ENCODE measurements around the gene ZMYND19.
"Not testable (repeated sequence)": the region's sequence is repeated elsewhere in the genome, so short reads cannot be mapped to it uniquely, and the experiment has no call there.

The ZMYND19 gene

DNA sequence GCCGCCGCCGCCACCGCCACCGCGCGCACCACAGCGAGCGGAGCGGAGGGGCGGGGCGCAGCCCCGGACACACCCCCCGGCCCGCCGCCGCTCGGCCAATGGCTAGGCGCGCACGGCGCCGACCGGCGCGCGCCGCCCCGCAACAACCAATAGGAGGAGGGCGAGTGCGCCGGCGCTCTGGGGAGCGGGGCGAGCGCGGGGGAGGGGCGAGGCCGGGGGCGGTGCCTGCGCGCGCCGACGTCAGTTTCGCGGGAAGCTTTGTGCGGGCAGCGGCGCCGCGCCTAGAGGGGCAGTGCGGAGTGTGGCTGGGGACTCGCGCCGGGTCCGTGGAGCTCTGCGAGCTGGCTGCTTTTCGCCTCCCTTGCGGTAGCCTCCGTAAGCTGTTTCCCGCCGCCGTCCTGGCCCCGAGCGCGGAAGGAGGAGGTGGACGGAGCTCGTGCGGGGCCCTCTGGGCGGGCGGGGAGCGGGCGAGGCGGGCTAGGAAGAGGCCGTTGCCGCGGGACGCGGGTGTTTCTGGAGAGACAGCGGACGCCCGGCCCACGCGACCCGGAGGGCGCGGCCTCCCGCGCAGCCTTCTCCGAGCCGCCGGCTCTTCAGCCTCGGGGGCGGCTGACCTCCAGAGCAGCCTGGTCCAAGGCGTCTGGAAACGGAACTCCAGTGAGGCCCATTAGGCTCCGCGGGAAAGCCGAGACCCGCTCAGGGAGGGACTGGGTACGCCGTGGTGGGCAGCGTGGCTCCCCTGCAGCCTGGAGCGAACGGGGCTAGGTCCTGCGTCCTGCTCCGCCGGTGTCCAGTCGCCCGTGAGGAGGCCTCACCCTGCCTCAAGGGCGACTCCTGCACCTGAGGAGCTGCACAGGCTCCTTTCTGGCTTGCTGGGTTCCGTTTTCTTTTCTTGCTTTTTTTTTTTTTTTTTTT is at the start of gene ZMYND19:
ZMYND19 (minus strand) TSS at position 44 of the 915 bp plus-strand sequence. CDS start 249 bp downstream, outside the sequence.
- DNase-seq (ENCODE audit: low read depth), result peak; percentile 71

DNA sequence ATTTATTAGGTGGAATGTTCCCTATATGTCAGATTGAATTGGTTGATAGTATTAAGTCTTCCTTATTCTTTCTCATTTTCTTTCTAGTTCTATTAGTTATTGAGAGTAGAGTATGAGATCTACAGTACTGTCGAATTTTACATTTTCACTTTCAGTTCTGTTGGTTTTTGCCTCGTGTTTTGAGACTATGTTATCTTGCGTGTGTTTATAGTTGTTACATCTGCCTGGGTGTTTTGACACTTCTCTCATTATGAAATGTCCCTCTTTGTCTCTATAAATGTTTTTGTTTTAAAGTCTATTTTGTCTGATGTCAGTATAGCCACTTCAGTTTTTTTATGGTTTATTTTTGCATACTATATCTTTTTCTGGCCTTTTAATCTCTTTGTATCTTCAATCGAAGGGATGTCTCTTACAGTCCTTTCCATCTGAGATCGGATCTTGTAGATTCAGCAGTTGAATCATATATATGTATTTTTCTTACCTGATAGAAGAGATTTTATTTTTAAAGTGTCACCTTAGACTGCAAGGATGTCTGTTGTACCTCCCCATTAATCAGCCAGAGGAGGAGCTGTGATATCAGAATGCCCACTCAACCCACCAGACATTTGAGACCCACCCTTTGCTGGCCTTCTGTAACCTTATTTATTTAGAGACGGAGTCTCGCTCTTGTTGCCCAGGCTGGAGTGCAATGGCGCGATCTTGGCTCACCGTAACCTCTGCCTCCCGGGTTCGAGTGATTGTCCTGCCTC is 49.2 kb upstream of the ZMYND19 start:
- DNase-seq (ENCODE audit: low read depth), result no peak

- DNase-seq (ENCODE audit: low read depth), result no peak
Observed at GRCh38 chr9:137638680-137639079, 48.4 kb upstream of the ZMYND19 start.

- no peak for DNase-seq (ENCODE audit: low read depth)
Observed at GRCh38 chr9:137634016-137634415, 43.7 kb upstream of the ZMYND19 start.

DNA sequence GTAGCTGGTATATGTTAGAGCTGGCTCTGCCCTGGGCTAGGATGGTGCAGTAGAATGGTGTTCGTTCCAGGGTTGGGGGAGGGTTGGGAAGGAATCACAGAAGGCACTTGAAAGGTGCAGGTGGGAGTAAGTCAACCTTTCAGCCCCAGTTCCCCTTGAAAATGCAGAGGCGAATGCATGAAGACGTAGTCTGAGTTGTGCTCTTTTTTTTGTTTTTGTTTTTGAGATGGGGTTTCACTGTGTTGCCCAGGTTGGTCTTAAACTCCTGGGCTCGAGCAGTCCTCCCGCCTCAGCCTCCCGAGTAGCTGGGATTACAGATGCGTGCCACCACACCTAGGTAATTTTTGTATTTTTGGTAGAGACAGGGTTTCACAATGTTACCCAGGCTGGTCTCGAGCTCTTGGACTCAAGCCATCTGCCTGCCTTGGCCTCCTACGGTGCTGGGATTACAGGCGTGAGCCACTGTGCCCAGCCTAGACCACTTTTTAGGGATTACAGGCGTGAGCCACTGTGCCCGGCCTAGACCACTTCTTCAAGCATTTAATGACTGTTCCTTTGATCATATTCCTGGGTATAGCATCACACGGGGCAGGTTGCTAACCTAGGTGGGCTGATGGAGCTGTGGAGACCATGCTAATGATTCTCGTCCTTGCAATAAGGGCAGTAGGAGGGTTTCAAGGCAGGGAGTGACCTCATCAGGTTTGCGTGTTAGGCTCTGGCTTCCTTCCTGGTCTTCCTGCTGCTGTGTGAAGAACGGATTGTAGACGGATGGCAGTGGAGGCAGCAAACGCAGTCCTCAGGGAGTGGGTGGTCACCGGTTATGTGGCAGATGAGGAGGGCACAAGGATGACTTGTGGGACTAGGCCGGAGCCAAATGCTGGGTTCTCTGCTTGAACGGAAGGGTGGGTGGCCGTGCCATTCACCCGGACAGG is 42.2 kb upstream of the ZMYND19 start:
- DNase-seq (ENCODE audit: low read depth), result no peak

DNA sequence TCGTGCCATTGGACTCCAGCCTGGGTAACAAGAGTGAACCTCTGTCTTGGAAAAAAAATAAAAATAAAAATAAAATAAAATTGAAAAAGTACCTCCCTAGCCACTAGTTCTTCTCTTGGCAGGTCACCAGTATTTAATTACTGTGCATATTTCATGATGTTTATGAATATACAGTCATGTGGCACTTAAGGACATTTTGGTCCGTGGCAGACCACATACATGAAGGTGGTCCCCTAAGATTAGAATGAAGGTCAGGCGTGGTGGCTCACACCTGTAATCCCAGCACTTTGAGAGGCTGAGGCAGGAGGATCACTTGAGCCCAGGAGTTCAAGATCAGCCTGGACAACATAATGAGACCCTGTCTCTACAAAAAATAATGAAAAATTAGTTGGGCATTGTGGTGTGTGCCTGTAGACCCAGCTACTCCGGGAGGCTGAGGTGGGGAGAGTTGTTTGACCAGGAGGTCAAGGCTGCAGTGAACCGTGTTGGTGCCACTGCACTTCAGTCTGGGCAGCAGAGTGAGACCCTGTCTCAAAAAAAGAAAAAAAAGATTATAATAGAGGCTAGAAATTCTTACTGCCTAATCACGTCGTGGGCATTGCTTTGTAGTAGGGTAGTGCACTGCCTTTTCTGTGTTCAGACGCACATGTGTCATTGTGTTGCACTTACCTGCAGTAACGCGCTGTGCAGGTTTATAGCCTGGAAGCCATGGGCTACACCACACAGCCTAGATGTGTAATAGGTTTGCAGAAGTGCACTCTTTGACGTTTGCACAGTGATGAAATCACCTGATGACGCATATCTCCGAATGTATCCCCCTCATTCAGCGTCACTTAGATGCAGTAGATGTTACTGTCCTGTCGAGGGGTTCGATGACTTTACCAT is 41.3 kb upstream of the ZMYND19 start:
- DNase-seq (ENCODE audit: low read depth), result no peak

DNA sequence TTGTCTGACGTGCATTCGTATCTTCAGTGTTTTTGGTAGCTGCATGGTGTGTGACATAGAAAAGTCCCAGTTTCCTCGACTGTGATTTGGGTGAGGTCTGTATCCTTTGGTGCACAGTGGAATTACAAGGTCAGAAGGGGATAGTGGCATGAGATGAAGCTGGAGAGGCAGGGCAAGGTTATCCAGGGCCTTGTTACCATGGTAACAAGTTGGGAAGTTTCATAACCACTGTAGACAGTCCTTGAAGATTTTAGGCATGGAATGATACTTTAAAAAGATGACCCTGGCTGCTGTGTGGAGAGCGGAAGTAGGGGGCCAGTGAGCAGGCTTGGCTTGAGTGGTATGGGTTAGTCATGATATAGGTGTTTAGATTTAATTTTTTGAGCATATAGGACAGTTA is 40.4 kb upstream of the ZMYND19 start:
- no peak for DNase-seq (ENCODE audit: low read depth)

DNA sequence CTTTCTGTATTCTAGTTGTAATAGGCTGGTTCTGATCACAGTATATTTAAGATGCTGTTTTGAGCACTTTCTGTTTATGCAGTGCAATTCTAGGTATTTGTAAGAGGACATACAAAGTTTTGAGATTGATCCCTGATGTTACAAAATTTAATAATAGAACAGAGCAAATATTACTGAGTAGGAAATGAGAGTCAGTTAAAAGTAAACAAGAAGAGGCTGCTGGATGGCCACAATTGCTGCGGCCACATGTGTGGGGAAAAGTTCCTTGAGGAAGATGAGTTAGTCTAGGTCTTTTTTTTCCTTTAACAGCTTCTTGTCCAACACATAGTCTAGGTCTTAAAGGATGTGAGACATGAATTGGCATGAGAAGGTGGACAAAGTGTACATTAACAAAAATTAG is 39.8 kb upstream of the ZMYND19 start:
- DNase-seq (ENCODE audit: low read depth), result no peak

DNA sequence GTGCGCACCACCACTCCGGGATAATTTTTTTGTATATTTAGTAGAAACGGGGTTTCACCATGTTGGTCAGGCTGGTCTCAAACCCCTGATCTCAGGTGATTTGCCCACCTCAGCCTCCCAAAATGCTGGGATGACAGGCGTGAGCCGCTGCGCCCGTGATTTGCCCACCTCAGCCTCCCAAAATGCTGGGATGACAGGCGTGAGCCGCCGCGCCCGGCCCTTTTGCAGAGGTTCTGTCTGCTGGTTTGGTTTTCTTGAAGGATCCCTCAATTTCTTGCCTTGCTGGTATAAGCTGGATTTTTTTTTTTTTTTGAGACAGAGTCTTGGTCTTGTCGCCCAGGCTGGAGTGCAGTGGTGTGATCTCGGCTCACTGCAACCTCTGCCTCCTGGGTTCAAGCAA is 37.1 kb upstream of the ZMYND19 start:
- not testable (repeated sequence) for DNase-seq (ENCODE audit: low read depth)

DNA sequence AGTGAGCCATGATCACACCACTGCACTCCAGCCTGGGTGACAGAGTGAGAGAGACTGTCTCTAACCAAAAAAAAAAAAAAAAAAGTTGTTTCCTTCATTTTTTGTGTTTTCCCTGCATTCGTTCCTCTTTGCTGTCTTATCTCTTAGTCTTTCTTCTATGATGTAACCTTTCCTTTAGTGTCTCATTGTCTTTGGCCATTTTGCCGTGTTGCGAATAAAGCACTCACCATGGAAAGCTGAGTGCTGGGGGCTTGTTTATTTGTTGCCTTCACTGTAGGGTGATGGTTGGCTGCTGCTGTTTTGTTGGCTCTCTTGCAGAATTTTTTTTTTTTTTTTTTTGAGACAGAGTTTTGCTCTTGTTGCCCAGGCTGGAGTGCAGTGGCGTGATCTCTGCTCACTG is 36.2 kb upstream of the ZMYND19 start:
- DNase-seq (ENCODE audit: low read depth), result no peak

DNA sequence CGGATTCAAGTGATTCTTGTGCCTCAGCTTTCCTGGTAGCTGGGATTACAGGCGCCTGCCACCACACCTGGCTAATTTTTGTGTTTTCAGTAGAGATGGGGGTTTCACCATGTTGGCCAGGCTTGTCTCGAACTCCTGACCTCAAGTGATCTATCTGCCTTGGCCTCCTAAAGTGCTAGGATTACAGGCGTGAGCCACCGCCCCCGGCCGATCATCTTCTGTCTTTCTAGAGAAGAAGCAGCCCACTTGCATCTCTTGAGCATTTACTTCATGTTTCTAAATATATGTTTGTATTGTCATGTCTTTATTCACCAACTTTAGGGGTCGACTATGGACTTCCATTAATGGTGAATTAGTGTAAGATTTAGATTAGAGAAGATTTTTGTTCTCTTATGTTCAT is 31.9 kb upstream of the ZMYND19 start:
- DNase-seq (ENCODE audit: low read depth), result not testable (repeated sequence)

GRCh38 chr9:137621131-137621757 is 30.9 kb upstream of the ZMYND19 start:
- DNase-seq (ENCODE audit: low read depth), result no peak

GRCh38 chr9:137620581-137620980 is 30.3 kb upstream of the ZMYND19 start:
- no peak for DNase-seq (ENCODE audit: low read depth)

GRCh38 chr9:137620048-137620405 is 29.7 kb upstream of the ZMYND19 start:
- no peak for DNase-seq (ENCODE audit: low read depth)

- no peak for DNase-seq (ENCODE audit: low read depth)
Observed at GRCh38 chr9:137619240-137620047, 29.1 kb upstream of the ZMYND19 start.

DNA sequence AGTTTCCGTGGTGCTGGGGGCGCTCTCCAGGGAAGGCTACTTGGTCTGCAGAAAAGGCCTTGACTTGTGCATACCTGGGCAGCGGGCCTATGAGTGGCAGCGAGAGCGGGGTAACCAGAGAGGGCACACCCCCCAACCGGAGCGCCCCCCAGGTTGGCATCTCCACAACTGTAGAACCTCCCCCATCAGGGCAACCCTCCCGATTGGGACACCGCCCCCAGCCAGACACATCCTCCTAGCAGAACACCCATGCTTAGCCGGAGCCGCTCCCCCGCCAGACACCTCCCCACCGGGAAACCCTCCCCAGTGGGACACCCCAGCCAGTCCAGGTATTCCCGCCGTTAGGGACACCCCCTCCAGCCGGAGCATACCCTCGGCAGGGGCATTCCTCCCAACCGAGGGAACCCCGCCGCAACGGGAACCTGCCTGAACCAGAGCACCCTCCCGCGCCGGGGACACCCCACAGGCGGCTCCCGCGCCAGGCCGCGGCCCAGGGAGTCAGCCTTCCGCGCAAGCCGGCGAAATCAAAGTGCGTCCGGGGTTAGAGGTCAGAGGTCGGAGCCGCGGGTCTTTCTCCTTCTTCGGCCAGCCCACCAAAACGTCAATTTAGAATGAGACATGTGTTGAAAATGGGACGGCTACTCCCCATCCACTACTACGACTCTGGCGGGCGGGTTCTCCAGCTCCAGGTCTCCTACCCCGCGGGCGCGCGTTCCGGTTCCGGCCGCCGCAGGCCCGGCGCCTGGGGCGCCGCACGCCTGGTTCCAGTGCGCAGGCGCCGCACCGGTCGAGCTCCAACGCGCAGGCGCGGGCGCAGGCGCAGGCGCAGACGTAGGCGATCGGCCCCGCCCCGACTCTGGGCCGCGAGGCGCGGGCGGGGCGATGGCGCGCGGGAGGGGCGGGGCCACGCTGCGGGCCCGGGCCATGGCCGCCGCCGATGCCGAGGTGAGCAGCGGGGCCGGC is 28.1 kb upstream of the ZMYND19 start, which contains the start of gene EHMT1:
EHMT1 (plus strand) TSS at position 901 of the 963 bp plus-strand sequence; CDS start at position 925, 24 bp downstream.
- DNase-seq (ENCODE audit: low read depth), result peak; percentile 71

DNA sequence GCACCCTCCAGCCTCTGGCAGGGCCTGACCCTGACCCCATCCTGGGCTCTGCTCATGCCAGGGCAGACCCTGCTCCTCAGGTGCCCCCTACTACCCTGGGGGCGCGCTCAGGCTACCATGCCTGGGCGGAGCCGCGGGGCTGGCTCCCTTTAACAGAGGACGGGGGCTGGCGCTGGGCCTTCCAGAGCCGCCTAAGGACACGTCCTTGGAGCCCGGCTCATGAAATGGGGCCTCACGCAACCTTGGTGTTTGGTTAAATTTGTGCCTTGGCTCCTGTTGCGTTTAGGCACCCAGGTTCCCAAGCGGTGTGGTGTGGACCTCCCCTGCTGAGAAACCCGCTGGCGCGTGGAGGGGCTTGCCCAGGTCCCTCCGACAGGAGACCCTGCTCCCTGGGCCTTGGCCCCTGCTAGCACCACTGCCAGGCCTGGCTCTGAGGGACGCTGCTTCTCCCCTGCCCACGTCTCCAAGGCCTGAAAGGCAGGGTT is 25.1 kb upstream of the ZMYND19 start:
- DNase-seq (ENCODE audit: low read depth), result no peak
